HG02763 (cell line): ENCODE results near the gene RTKN.
"Not testable (repeated sequence)": the region's sequence is repeated elsewhere in the genome, so short reads cannot be mapped to it uniquely, and the experiment has no call there.

ENCODE experiments used
- ATAC-seq: cut with Tn5 transposase; IDR thresholded peaks from one replicate; pipeline ENCODE4 v1.9.1; 2021; ENCODE audit warnings: mild to moderate bottlenecking, moderate library complexity; ENCODE audit not compliant: unreplicated experiment

The RTKN gene

GRCh38 chr2:74439373-74439772 is 2.4 kb downstream of the RTKN start:
- ATAC-seq, result no peak

- ATAC-seq, result no peak
Measured at GRCh38 chr2:74438248-74438647, 3.5 kb downstream of the RTKN start.

- no peak for ATAC-seq
Measured at GRCh38 chr2:74436848-74437695, 4.7 kb downstream of the RTKN start.

DNA sequence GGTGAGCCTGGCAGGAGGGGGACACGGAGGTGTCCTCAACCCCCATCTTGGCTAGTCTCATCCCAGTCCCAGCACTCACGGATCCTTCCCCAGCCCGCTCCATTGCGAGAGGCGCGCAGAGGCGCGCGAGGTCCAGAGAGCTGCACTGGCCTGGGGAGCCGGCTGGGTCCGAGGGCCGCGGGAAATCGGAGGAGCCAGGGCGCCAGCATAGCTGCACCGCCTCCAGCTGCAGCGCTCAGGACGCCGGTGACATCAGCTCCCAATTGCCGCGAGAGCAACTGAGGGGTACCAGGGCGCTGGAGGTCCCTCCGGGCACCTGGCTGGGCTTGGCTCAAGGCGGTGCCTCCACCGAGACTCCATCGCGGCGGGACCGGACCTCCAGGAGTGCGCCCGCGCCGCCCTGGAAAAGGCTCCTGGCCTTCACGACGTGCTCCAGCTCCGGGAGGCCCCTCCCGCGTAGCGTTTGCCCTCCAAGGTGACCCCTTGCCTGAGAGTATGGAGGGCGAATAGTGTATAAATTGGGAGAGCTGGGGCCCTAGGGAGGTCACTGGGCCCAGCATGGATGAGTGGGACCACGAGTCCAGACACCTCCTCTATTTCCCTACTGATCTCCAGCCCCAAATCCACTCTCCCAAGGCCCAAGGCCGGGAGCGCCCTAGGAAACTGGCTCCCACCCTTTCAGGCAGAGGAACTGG is 5.5 kb downstream of the RTKN start:
- ATAC-seq, result no peak

DNA sequence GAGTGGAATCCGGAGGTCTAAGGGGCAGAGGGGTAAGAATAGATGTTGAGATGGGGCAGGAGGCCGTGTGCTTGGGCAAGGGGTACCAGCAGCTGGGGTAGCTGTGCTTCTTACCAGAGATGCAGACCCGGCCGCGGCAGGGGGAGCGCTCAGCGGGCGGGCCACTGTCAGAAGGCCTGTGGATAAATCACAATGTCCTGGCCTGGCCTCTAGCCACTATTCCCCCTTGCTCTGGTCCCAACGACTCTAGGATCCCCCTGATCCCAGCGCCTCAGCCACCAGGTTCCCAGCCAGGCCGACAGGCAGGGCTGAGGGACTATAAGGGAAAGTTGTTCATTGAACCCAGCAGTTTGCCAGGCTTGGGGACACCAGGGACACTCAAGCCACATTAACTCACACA is 11.2 kb downstream of the RTKN start:
- ATAC-seq, result no peak

DNA sequence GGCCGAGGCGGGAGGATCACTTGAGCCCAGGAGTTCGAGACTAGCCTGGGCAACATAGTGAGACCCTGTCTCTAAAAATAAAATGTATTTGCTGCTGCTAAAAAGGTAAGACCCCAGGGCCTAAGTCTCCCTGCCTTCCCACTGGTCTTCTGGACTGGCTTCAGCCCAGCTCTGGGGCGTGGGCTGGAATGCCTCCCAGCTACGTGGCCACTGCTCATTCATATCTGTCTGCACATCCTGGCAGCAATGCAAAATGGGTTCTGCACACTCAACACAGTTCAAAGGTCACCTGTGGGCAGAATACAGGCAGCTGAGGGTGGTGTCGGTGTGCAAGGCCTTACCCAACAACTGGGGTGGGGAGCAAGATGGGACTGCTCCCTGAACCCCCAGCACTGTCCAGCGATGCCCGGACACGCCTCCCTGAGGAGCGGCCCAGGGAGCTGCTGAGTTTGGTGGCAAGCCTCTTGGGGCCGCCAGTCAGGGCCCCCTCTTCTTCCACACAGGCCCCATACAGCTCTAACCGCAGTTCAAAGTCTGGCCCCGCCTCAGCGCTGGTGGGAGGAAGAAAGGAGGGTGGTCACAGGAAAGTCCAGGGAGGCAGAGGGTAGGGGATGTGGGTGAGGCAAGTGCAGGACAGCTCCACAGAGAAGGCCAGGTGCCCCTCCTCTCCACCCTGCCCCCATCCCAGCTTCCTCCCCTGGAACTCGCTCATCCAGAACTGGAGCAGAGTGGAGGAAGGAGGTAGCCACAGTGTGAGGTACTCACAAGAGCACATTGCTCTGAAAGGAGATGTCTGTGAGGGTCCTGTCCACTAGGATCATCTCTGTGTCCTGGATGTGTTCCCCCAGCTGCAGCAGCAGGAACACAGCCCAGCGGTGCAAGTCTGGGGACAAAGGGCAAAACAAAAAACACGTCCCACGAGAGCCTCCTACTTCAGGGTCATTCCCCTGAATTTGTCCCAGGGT is 12.0 kb downstream of the RTKN start:
- ATAC-seq, result no peak

DNA sequence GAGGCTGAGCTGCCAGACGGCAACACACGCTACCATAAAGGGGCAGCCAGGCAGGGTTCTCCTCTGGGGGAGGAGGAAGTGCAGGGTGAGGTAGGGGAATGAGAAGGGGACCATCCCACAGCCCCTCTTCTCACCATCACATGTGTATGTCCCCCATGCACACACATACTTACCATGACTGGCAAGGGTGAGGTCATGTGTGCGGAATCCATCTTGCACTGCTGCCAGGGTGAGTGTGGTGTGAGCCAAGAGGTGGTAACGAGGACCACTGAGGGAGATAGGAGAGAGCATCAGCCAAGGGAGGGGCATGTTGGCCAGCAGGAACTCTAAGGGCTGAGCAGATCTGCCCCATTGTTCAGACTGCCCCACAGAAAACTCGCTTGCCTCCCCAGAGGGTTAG is 13.1 kb downstream of the RTKN start:
- ATAC-seq, result no peak

- no peak for ATAC-seq
Measured at GRCh38 chr2:74427551-74427950, 14.2 kb downstream of the RTKN start.

DNA sequence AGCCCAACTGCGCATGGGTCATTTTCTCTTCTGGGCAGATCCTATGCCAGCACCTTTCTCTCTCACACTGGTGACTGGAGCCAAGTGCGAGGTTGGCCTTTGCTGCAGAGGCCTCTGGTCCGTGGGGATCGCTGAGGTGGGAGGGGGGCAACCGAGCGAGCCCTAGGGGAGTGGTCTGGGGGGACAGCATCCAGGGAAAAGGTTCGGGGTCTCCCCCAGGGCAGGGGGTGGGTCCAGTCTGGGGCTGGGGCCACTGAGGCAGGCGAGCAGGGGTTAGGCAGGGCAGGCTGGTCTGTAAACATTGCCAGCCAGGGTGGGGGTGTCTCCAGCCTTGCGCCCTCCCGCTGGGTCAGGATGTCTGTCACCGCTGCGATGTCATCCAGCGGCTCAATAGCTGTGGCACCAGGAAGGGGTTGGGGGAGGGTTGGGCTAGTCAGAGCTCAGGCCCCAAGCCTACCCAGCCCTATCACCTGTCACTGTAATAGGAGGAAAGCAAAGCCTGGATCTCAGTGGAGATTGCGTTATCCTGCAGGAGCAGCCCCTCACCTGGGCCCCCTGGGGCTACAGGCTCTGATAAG is 15.5 kb downstream of the RTKN start:
- no peak for ATAC-seq

DNA sequence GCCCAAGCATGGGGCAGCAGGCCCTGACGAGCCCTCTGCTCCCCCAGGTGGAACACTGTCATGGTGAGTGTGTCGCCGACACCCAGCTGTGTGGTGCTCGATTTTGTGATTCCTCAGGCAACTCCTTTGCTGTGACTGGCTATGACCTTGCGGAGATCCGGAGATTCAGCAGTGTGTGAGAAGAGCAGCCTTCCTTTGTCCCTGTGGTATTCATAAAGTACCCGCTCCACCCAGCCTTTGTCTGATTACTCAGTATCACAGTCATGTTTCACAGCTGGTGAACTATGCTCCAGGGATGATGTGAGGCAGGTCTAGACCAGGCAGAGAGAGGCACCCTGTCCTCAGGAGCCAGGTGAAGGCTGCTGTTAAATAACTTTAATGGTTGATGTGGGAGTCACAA is 16.2 kb downstream of the RTKN start:
- no peak for ATAC-seq

DNA sequence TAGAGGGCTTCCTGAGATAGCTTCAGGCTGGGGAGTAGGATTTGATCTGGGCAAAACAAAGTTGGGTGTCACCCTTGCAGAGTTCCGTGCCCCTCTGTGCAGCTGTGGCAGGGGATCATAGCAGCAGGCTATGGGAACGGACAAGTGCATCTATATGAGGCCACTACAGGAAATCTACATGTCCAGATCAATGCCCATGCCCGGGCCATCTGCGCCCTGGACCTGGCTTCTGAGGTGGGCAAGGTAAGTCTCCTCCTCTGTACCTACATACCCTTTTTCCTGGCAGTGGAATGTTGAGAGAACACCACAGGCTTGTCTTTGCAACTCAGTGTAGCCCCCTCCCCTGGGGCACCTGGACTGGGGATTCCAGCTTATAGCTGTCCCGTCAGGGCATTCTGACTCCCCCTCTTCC is 16.7 kb downstream of the RTKN start:
- no peak for ATAC-seq

DNA sequence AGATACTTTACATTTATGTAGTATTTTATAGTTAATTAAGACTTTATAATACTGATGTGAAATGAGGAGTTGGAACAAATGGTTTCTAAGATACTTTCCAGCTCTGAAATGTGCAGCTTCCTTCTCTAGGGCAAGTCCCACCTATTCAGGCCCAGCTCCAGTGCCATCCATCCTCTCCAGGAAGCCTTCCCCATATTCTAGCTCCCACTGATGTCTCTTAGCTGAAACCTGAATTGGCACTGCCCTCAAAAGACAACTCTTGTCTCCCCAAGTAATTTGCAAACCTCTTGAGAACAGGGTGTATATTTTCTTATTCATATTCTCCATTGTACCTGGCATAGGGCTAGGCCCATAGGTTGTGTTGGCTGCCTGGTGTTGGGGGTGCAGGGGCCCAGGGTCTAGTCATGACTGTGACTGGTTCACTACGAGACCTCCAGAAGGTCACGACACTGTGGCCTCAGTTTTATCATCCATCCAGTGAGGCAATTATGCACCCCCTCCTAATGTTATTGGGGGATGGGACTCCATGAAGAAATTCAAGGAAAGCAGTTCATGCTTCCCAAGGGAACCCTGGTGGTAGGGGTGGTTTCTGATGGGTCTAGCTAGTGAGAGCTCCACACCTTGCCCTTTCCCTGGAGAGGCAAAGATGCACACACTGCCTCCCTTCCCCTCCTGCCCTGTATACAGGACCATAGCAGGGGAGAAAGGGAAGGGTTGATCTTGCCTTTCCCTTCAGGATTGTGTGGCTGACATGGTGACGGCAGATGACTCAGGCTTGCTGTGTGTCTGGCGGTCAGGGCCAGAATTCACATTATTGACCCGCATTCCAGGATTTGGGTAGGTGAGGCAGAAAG is 17.4 kb downstream of the RTKN start:
- ATAC-seq, result no peak

DNA sequence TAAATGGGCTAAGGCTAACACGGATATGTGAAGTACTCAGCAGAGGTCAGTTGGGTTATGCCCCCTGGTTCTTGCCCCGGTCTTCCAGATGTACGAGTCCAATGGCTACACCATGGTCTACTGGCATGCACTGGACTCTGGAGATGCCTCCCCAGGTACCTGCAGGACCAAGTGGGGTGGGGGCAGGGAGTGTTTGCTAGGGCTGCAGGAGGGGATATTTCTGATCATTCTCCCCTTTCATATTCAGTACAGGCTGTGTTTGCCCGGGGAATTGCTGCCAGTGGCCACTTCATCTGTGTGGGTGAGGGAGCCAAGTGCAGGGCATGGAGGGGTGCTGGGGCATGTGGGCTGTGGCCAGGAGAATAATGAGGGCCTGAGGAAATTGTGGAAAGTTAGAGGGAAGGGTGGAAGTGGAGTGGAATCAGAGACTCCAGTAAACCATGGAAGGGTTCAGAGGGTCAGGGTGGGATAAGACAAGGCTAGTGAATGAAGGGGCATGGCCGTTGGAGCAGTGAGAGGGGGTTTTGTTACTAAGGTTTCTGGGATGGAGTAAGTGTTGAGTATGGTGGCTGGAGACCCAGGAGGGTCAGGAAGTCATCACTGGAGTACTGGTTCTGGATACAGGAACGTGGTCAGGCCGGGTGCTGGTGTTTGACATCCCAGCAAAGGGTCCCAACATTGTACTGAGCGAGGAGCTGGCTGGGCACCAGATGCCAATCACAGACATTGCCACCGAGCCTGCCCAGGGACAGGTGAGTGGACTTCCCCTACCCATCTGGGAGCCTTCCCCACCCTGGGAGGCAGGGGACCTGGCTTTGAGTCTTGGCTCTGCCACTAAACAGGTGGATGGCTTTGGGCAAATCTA is 18.3 kb downstream of the RTKN start:
- ATAC-seq, result no peak

- ATAC-seq, result peak; percentile 91
Measured at GRCh38 chr2:74421221-74421870, 20.4 kb downstream of the RTKN start, which contains the start of the genes C2orf81 and WDR54. Gene C2orf81 (minus strand): TSS chr2:74421619. CDS start chr2:74421560, 59 bp downstream. Gene WDR54 (plus strand): TSS chr2:74421730. CDS start chr2:74422154, 424 bp downstream.

DNA sequence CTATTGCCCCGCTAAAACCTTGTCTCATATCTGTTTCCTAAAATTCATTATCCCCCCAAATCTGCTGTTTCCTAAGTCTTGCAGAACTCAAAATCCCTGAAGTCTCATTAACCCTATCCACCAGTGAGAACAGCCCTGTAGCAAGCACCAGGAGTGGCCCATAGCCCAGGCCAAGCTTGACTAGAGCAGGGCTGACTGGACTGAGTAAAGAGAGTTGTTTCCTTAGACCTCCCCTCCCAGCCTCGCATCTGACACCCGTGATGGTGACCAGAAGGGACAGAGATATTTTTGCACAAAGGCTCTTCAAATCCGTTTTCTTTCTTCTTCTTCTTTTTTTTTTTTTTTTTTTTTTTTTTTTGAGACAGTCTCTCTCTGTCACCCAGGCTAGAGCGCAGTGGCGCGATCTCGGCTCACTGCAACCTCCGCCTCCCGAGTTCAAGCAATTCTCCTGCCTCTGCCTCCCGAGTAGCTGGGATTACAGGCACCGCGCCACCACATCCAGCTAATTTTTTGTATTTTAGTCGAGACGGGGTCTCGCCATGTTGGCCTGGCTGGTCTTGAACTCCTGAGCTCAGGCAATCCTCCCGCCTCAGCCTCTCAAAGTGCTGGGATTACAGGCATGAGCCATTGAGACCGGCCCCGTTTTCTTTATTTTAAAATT is 21.2 kb downstream of the RTKN start:
- ATAC-seq, result not testable (repeated sequence)

- ATAC-seq, result no peak
Measured at GRCh38 chr2:74420006-74420405, 21.7 kb downstream of the RTKN start.

GRCh38 chr2:74419345-74419744 is 22.4 kb downstream of the RTKN start:
- no peak for ATAC-seq

- no peak for ATAC-seq
Measured at GRCh38 chr2:74418312-74418711, 23.4 kb downstream of the RTKN start.
